H1 (cell line): ENCODE data around the gene MB. TPM values are rescaled to one million over a fixed set of nuclear protein-coding genes. Genes with fewer than 3 reads are reported as not detected.

Experiments
- CTCF ChIA-PET: fragments of 300-600 bp; sonication (Branson Sonifier 250); formaldehyde crosslinking; loops from one replicate; lab custom pipeline; 2021; ENCODE audit not compliant: partially characterized antibody; lab: Charles Lee
- POLR2A ChIA-PET: fragments of 300-600 bp; sonication (Branson Sonifier 250); formaldehyde crosslinking; loops from one replicate; lab custom pipeline; 2021; ENCODE audit warnings: inconsistent platforms; ENCODE audit not compliant: partially characterized antibody; lab: Charles Lee
- DNase-seq, 2 experiments: peaks; one replicate each; pipeline versions ENCODE4 v3.0.0 to v3.0.0-alpha.2; 2010 to 2022; ENCODE audit warnings: low spot score in 2 of 2, low read depth in 1 of 2, mixed read lengths in 1 of 2
- FAIRE-seq: peaks from 2 replicates; lab custom pipeline; 2011; peaks lifted over from hg19 to GRCh38; lab: Jason Lieb, UNC
- H2AFZ ChIP-seq: 2 replicates; pipeline ENCODE4 v1.8.1; 2012; ENCODE audit warnings: low read length, inconsistent platforms
- H2AK5ac ChIP-seq: 2 replicates; pipeline ENCODE4 v1.6.1; 2013; ENCODE audit warnings: low read depth, low read length
- H2BK120ac ChIP-seq: replicated peaks from 2 replicates; pipeline ENCODE3; 2013; ENCODE audit warnings: low read depth, low read length, inconsistent platforms
- H2BK12ac ChIP-seq: 2 replicates; pipeline ENCODE4 v1.6.1; 2013; ENCODE audit warnings: low read depth, low read length
- H2BK15ac ChIP-seq: 2 replicates; pipeline ENCODE4 v1.6.1; 2013; ENCODE audit warnings: low read length
- H2BK20ac ChIP-seq: 2 replicates; pipeline ENCODE4 v1.6.1; 2013; ENCODE audit warnings: low read length
- H2BK5ac ChIP-seq: 2 replicates; pipeline ENCODE4 v1.6.1; 2013; ENCODE audit warnings: low read depth, low read length
- H3K14ac ChIP-seq: 2 replicates; pipeline ENCODE4 v1.6.1; 2013; ENCODE audit warnings: inconsistent platforms; ENCODE audit not compliant: insufficient read length
- H3K18ac ChIP-seq: 2 replicates; pipeline ENCODE4 v1.6.1; 2013; ENCODE audit warnings: low read length; ENCODE audit errors: extremely low read depth
- H3K23ac ChIP-seq: 2 replicates; pipeline ENCODE4 v1.6.1; 2013; ENCODE audit warnings: inconsistent platforms; ENCODE audit not compliant: insufficient read length
- H3K23me2 ChIP-seq: 2 replicates; pipeline ENCODE4 v1.6.1; 2013; ENCODE audit warnings: low read depth, low read length
- H3K27ac ChIP-seq: 2 replicates; pipeline ENCODE4 v1.6.1; 2011; ENCODE audit warnings: low read depth, low read length, inconsistent platforms
- H3K27me3 ChIP-seq, 4 experiments: replicated peaks in 1 of 4; 1 replicate in 1 of 4; 2 replicates in 3 of 4; pipeline versions ENCODE4 v1.6.1 to v1.8.1; 2011 to 2013; ENCODE audit warnings: low read length in 3 of 4, mild to moderate bottlenecking in 3 of 4, inconsistent platforms in 2 of 4, mixed read lengths in 2 of 4, moderate library complexity in 1 of 4; ENCODE audit not compliant: control insufficient read depth in 3 of 4, insufficient read depth in 3 of 4; ENCODE audit errors: extremely low read depth in 1 of 4
- H3K36me3 ChIP-seq, 4 experiments: 2 replicates each; pipeline versions ENCODE4 v1.6.1 to v1.8.1; 2011 to 2013; ENCODE audit warnings: mild to moderate bottlenecking in 4 of 4, low read length in 3 of 4, moderate library complexity in 2 of 4, control low read depth in 1 of 4, inconsistent platforms in 1 of 4; ENCODE audit not compliant: insufficient read depth in 4 of 4, control insufficient read depth in 2 of 4
- H3K4ac ChIP-seq: replicated peaks from 2 replicates; pipeline ENCODE3; 2013; ENCODE audit warnings: low read length, low read depth, mixed read lengths, inconsistent platforms; ENCODE audit not compliant: insufficient read length
- H3K4me1 ChIP-seq, 4 experiments: replicated peaks in 1 of 4; 1 replicate in 1 of 4; 2 replicates in 3 of 4; pipeline versions ENCODE4 v1.6.1 to v1.8.1; 2011 to 2013; ENCODE audit warnings: low read length in 3 of 4, inconsistent platforms in 2 of 4, mixed read lengths in 1 of 4; ENCODE audit not compliant: insufficient read depth in 4 of 4, control insufficient read depth in 3 of 4
- H3K4me2 ChIP-seq, 2 experiments: 2 replicates each; pipeline versions ENCODE4 v1.6.1 to v1.8.1; 2011 to 2013; ENCODE audit warnings: low read depth in 2 of 2, low read length in 2 of 2, control low read depth in 1 of 2, inconsistent platforms in 1 of 2, mild to moderate bottlenecking in 1 of 2; ENCODE audit not compliant: insufficient read depth in 1 of 2
- H3K4me3 ChIP-seq, 4 experiments: fragments of 200-600, 300-600 bp in 1 of 4; sonication (generic), shearing (Covaris generic), sonication (Bioruptor Twin) in 1 of 4; 2 replicates each; pipeline versions ENCODE4 v1.5.1 to v1.8.1; 2011 to 2016; ENCODE audit warnings: low read length in 4 of 4, low read depth in 3 of 4, control low read depth in 2 of 4, inconsistent platforms in 2 of 4, mild to moderate bottlenecking in 2 of 4, mixed read lengths in 1 of 4, moderate library complexity in 1 of 4; ENCODE audit not compliant: insufficient read depth in 2 of 4; ENCODE audit errors: extremely low read depth in 1 of 4
- H3K56ac ChIP-seq: replicated peaks from 2 replicates; pipeline ENCODE3; 2013; ENCODE audit warnings: low read depth, mild to moderate bottlenecking, mixed read lengths, low read length, inconsistent platforms; ENCODE audit not compliant: insufficient read length
- H3K79me1 ChIP-seq: 2 replicates; pipeline ENCODE4 v1.6.1; 2013; ENCODE audit warnings: low read depth, low read length, control low read depth
- H3K79me2 ChIP-seq, 2 experiments: 2 replicates each; pipeline versions ENCODE4 v1.6.1 to v1.8.1; 2012 to 2013; ENCODE audit warnings: low read length in 2 of 2, mild to moderate bottlenecking in 2 of 2, inconsistent platforms in 1 of 2; ENCODE audit not compliant: insufficient read depth in 2 of 2, control insufficient read depth in 1 of 2
- H3K9ac ChIP-seq, 4 experiments: replicated peaks in 1 of 4; 1 replicate in 1 of 4; 2 replicates in 3 of 4; pipeline versions ENCODE4 v1.6.1 to v1.8.1; 2011 to 2013; ENCODE audit warnings: low read depth in 3 of 4, low read length in 3 of 4, control low read depth in 2 of 4, mild to moderate bottlenecking in 2 of 4, moderate library complexity in 2 of 4, inconsistent platforms in 1 of 4; ENCODE audit errors: extremely low read depth in 1 of 4
- H3K9me3 ChIP-seq, 2 experiments: 2 replicates each; pipeline versions ENCODE4 v1.6.1 to v1.8.1; 2012 to 2013; ENCODE audit warnings: mild to moderate bottlenecking in 2 of 2, moderate library complexity in 2 of 2, control low read depth in 1 of 2, inconsistent platforms in 1 of 2, low read depth in 1 of 2, low read length in 1 of 2, mixed read lengths in 1 of 2; ENCODE audit not compliant: insufficient read depth in 2 of 2
- H4K20me1 ChIP-seq, 2 experiments: replicated peaks in 1 of 2; 2 replicates each; pipeline versions ENCODE3 to v1.8.1; 2011 to 2013; ENCODE audit warnings: inconsistent platforms in 2 of 2, low read length in 2 of 2, mild to moderate bottlenecking in 1 of 2; ENCODE audit not compliant: insufficient read depth in 2 of 2, control insufficient read depth in 1 of 2
- H4K5ac ChIP-seq: 2 replicates; pipeline ENCODE4 v1.6.1; 2013; ENCODE audit warnings: low read length, low read depth, mixed read lengths, inconsistent platforms; ENCODE audit not compliant: insufficient read length
- H4K8ac ChIP-seq: 2 replicates; pipeline ENCODE4 v1.8.0; 2013; ENCODE audit warnings: mild to moderate bottlenecking, moderate library complexity, low read length, inconsistent platforms; ENCODE audit not compliant: insufficient read depth; ENCODE audit errors: extremely low read depth
- H4K91ac ChIP-seq: replicated peaks from 2 replicates; pipeline ENCODE3; 2013; ENCODE audit warnings: low read length, mixed read lengths, inconsistent platforms; ENCODE audit not compliant: insufficient read length
- CREB1 ChIP-seq: IDR thresholded peaks from 2 replicates; pipeline ENCODE4 v1.6.1; 2012; ENCODE audit warnings: inconsistent platforms
- JUN ChIP-seq: IDR thresholded peaks from 2 replicates; pipeline ENCODE4 v1.6.1; 2011; ENCODE audit warnings: low read depth, mild to moderate bottlenecking, improper control_type of control experiment, low read length
- JUND ChIP-seq: IDR thresholded peaks from 2 replicates; pipeline ENCODE4 v1.6.1; 2011; ENCODE audit warnings: mild to moderate bottlenecking, improper control_type of control experiment, low read length
- SAP30 ChIP-seq: fragments of 300-600 bp; sonication (generic); IDR thresholded peaks from 2 replicates; pipeline ENCODE4 v1.7.1; 2012; ENCODE audit warnings: low read length, moderate library complexity, mild to moderate bottlenecking, inconsistent platforms; ENCODE audit not compliant: insufficient read depth, insufficient replicate concordance
- SIRT6 ChIP-seq: IDR thresholded peaks from one replicate; pipeline ENCODE4 v1.7.1; 2012; ENCODE audit warnings: low read length, inconsistent platforms
- WGBS, 2 experiments: shearing (Covaris generic) in 1 of 2; methylation state at CpG; one replicate each; pipeline versions ENCODE4 v1.1.6 to v1.1.7; 2013 to 2015; ENCODE audit warnings: low lambda C conversion rate in 2 of 2, mixed read lengths in 2 of 2, inconsistent platforms in 1 of 2, low coverage in 1 of 2, missing lambda C conversion rate in 1 of 2; ENCODE audit not compliant: insufficient replicate concordance in 2 of 2, insufficient coverage in 1 of 2, insufficient read length in 1 of 2; ENCODE audit errors: extremely low coverage in 1 of 2, missing lambda C conversion rate in 1 of 2; 5-methylcytosine and 5-hydroxymethylcytosine counted together
- polyA plus RNA-seq, 7 experiments: library from polyadenylated mRNA; depleted of rRNA in 3 of 7; stranded (reverse) in 5 of 7; unstranded in 2 of 7; fragments of >200 nt in 5 of 7; fragments of 200-250 nt in 2 of 7; gene quantifications; 1 replicate in 5 of 7; 2 replicates in 1 of 7; 4 replicates in 1 of 7; pipeline versions ENCODE4 v1.2.1 to v1.2.3, GENCODE V29; 2011 to 2013; ENCODE audit warnings: missing spikeins in 2 of 7, mixed read lengths in 2 of 7
- total RNA-seq: library from RNA; stranded (reverse); fragmentation: NEBNext Ultra II Directional; extraction: Animal tissue kit (Norgen Biotek cat#: 25700); gene quantifications from 2 replicates; pipeline ENCODE4 v1.2.1, GENCODE V29; 2021

Gene MB
- total and polyA plus RNA-seq, 2 of the 8 experiments (the other 6 are each of a cell fraction or from before 2014, with no cell fraction given), result 1.5 TPM; not detected in 1

DNA sequence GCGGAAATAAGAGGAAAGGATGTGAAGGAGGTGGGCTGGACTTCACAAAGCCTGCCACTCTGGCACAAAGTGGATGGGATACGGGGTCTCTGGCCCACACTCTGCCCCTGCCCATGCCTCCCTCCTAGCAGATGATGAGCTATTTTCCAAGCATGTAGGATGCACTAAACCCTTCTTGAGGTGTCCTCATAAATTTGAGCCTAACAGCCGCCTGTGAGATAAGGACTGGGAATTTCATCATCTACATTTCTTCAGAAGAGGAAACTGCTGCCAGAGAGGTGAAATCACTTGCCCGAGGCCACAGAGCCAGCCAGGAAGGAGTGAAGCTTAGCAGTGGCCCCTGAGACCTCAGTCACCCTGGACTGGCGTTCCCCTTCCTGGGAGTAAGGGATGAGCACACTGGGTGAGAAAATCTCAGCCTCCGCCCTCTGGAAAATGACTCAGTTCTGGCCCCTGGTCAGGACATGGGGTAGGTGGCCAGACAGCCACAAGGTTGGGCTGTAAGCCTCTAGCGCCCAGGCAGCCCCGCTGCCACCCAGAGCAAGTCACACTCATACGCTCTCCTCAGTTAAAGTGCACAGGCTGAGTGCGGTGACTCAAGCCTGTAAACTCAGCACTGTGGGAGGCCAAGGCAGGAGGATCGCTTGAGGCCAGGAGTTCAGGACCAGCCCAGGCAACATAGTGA is 27.9 kb downstream of the MB start:
- DNase-seq (peak in 1 of 2 experiments; percentile 31), FAIRE-seq (no peak)
- ChIA-PET POLR2A (no interaction called here), CTCF (interaction anchor here (1.1 kb wide), 1 partner anchor 25 kb away, joined by 3 read pairs; no protein-coding TSS in a partner anchor)
- Histone ChIP-seq H2BK5ac (no peak overlapping the region), H2BK15ac (0 out of 2 replicates have a peak overlapping the region, but pooled peaks have one; percentile 25), H3K27me3 (no peaks in the 10 kb centered on the region; a peak in 1 of 7 replicates), H3K27ac (no peak overlapping the region), H3K14ac (no peak overlapping the region), H3K4ac (no peak overlapping the region), H4K20me1 (no peaks in the 10 kb centered on the region), H4K5ac (no peak overlapping the region), H4K91ac (peak overlapping the region; percentile 50), H3K4me3 (no peak overlapping the region), H3K23ac (no peak overlapping the region), H3K9ac (no peak overlapping the region), H2AK5ac (no peak overlapping the region; the same call in 1 of the 2 replicates), H2BK12ac (no peak overlapping the region), H3K79me2 (no peaks in the 10 kb centered on the region), H3K23me2 (no peaks in the 10 kb centered on the region; the same call in 1 of the 2 replicates), H3K4me2 (no peak overlapping the region), H2BK20ac (no peak overlapping the region), H3K4me1 (peaks cover 0 to 15% (median 1%) of the 10 kb centered on the region in 4 experiments; a peak in 3 of 7 replicates), H4K8ac (0 out of 2 replicates have a peak overlapping the region, but pooled peaks have one; percentile 9), H3K56ac (no peak overlapping the region), H3K79me1 (no peaks in the 10 kb centered on the region), H3K9me3 (no peaks in the 10 kb centered on the region), H2BK120ac (no peak overlapping the region), H2AFZ (no peak overlapping the region), H3K18ac (no peak overlapping the region), H3K36me3 (no peaks in the 10 kb centered on the region)
- no peak for TF ChIP-seq SIRT6
- no peak for TF ChIP-seq SAP30
- no peak for TF ChIP-seq JUN
- TF ChIP-seq CREB1, result no peak
- TF ChIP-seq JUND, result no peak
- 87% methylated on average over 11 of the region's 11 CpGs; no CpG with 5 or more reads in 1 of the 2 experiments for WGBS, 2 experiments
